Transverse colon (tissue), 4 donors: ENCODE results near the gene AP4S1.

Experiments
- CTCF ChIP-seq, 5 experiments: fragments of 200-600 bp in 3 of 5; fragments of 450-650 bp in 2 of 5; sonication (generic) in 3 of 5; IDR thresholded peaks; 1 replicate in 2 of 5; 2 replicates in 3 of 5; pipeline ENCODE4 v1.5.1; 2016 to 2017; ENCODE audit warnings: antibody characterized with exemption in 5 of 5, inconsistent platforms in 3 of 5, mild to moderate bottlenecking in 2 of 5, moderate library complexity in 1 of 5
- EP300 ChIP-seq: sonication (generic); formaldehyde crosslinking; IDR thresholded peaks from one replicate; pipeline ENCODE4 v1.6.1; 2017; ENCODE audit warnings: antibody characterized with exemption, low read depth
- POLR2AphosphoS5 ChIP-seq, 3 donors: sonication (generic); formaldehyde crosslinking; IDR thresholded peaks; one replicate each; pipeline ENCODE4 v1.6.1; 2016; ENCODE audit warnings: antibody characterized with exemption in 3 of 3

DNA sequence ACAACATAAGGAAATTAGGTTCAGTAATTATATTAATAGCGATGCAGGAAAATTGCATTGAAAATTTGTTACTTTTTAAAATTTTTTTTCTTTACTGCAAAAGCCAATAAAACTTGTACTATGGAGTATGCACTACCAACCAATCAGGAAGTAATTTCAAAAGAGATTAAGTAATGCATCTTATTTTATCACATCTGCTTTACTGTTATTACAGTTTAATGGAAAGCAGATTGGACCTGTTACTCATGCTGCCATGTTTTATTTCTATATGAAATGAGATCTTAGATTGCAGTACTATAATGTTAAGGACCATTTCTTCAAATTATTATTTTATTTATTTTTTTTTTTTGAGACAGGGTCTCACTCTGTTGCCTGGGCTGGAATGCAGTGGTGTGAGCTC, 2.4 kb downstream of the AP4S1 start:
- TF ChIP-seq CTCF (IDR thresholded peaks at IDR 0.05), result no peak
- TF ChIP-seq POLR2AphosphoS5 (IDR thresholded peaks at IDR 0.05), result no peak
- no peak for TF ChIP-seq EP300
